ENCODE data around the gene PFDN2.

Gene PFDN2

DNA sequence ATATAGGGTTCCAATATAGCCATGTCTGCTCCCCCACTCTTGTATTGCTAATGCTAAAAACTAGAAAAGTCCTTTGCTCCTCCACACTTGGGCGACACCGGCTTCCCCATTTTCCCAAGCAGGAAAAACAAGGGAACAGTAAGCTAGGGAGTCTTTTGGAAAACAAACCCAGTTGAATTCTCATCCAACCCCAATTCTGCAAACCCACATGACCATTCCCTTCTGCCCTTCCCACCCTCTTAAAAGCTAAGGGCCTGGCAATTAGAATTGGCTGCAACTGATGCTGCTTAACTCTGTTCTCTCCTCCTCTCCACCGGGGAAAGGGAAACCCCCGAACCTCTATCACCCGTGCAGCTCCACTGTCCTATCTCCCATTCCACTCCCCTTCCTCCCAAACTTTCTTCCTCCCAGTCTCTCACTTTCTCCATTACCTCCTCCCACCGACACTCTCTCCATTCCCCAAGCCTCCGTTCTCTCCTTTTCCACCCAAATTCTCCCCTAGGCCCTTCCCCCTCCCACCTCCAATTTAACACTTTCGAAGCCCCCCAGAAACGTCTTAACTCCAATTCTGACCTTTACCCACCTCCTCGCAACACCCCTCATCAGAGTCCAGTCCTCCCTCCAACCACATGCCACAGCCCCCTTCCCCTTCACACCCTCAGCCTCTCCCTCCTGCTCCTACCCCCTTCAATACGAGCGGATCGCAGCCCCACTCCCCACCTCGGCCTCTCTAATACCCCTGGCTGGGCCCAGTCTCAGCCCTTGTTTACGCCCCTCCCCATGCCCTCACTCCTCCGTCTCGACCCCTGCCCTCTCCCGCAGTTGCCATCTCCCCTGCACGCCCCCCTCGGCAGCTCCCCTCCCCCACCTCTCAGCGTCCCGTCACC lies 13.9 kb upstream of the PFDN2 start (continued):
- TF ChIP-seq, protein P1, sequence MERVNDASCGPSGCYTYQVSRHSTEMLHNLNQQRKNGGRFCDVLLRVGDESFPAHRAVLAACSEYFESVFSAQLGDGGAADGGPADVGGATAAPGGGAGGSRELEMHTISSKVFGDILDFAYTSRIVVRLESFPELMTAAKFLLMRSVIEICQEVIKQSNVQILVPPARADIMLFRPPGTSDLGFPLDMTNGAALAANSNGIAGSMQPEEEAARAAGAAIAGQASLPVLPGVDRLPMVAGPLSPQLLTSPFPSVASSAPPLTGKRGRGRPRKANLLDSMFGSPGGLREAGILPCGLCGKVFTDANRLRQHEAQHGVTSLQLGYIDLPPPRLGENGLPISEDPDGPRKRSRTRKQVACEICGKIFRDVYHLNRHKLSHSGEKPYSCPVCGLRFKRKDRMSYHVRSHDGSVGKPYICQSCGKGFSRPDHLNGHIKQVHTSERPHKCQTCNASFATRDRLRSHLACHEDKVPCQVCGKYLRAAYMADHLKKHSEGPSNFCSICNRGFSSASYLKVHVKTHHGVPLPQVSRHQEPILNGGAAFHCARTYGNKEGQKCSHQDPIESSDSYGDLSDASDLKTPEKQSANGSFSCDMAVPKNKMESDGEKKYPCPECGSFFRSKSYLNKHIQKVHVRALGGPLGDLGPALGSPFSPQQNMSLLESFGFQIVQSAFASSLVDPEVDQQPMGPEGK (tag by site-specific recombination; IDR thresholded peaks at IDR 0.05) = peak; percentile 95
- TF ChIP-seq ZNF530 (tag by site-specific recombination; IDR thresholded peaks at IDR 0.05; ENCODE audit: low read depth) = 0 out of 2 replicates have a peak, but pooled peaks have one; percentile 28
- peak; percentile 88 for TF ChIP-seq KLF16 (tag by site-specific recombination; IDR thresholded peaks at IDR 0.05)
- peak; percentile 98 for TF ChIP-seq ZNF398 (tag by site-specific recombination; IDR thresholded peaks at IDR 0.05)
- TF ChIP-seq ZNF624 (tag by site-specific recombination; IDR thresholded peaks at IDR 0.05) = no peak
- no peak for TF ChIP-seq HOXC10 (CRISPR knock-in tag; IDR thresholded peaks at IDR 0.05)
- no peak for TF ChIP-seq ZNF558 (tag by site-specific recombination; IDR thresholded peaks at IDR 0.05)
- TF ChIP-seq ZNF426 (tag by site-specific recombination; IDR thresholded peaks at IDR 0.05) = no peak
- TF ChIP-seq ZBTB11 (tag by site-specific recombination; conservative IDR thresholded peaks at IDR 0.05; ENCODE audit: low read depth) = no peak; the same call in 1 of the 2 replicates
- TF ChIP-seq ZNF175 (tag by site-specific recombination; IDR thresholded peaks at IDR 0.05) = no peak
- TF ChIP-seq, protein P2, sequence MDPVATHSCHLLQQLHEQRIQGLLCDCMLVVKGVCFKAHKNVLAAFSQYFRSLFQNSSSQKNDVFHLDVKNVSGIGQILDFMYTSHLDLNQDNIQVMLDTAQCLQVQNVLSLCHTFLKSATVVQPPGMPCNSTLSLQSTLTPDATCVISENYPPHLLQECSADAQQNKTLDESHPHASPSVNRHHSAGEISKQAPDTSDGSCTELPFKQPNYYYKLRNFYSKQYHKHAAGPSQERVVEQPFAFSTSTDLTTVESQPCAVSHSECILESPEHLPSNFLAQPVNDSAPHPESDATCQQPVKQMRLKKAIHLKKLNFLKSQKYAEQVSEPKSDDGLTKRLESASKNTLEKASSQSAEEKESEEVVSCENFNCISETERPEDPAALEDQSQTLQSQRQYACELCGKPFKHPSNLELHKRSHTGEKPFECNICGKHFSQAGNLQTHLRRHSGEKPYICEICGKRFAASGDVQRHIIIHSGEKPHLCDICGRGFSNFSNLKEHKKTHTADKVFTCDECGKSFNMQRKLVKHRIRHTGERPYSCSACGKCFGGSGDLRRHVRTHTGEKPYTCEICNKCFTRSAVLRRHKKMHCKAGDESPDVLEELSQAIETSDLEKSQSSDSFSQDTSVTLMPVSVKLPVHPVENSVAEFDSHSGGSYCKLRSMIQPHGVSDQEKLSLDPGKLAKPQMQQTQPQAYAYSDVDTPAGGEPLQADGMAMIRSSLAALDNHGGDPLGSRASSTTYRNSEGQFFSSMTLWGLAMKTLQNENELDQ (tag by site-specific recombination; IDR thresholded peaks at IDR 0.05; ENCODE audit: low read depth) = no peak
- TF ChIP-seq, protein P3, sequence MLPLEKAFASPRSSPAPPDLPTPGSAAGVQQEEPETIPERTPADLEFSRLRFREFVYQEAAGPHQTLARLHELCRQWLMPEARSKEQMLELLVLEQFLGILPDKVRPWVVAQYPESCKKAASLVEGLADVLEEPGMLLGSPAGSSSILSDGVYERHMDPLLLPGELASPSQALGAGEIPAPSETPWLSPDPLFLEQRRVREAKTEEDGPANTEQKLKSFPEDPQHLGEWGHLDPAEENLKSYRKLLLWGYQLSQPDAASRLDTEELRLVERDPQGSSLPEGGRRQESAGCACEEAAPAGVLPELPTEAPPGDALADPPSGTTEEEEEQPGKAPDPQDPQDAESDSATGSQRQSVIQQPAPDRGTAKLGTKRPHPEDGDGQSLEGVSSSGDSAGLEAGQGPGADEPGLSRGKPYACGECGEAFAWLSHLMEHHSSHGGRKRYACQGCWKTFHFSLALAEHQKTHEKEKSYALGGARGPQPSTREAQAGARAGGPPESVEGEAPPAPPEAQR (tag by site-specific recombination; IDR thresholded peaks at IDR 0.05) = no peak
- peak; percentile 71; the same call in 1 of the 2 replicates for TF ChIP-seq ZNF777 (tag by site-specific recombination; IDR thresholded peaks at IDR 0.05; ENCODE audit: borderline replicate concordance)
- no peak for TF ChIP-seq ZBTB17 (tag by site-specific recombination; IDR thresholded peaks at IDR 0.05)
- TF ChIP-seq BCL11B (tag by site-specific recombination; IDR thresholded peaks at IDR 0.05; ENCODE audit: low read depth) = peak; percentile 78
- TF ChIP-seq ZNF146 (tag by site-specific recombination; IDR thresholded peaks at IDR 0.05) = no peak
- TF ChIP-seq ZNF19 (tag by site-specific recombination; IDR thresholded peaks at IDR 0.05; ENCODE audit: low read depth) = no peak
- no peak for TF ChIP-seq ZNF560 (tag by site-specific recombination; IDR thresholded peaks at IDR 0.05; ENCODE audit: borderline replicate concordance)
- peak; percentile 49 for TF ChIP-seq KLF8 (tag by site-specific recombination; IDR thresholded peaks at IDR 0.05)
- TF ChIP-seq ZNF555 (tag by site-specific recombination; conservative IDR thresholded peaks at IDR 0.05) = no peak
- no peak for TF ChIP-seq ZNF654 (tag by site-specific recombination; IDR thresholded peaks at IDR 0.05; ENCODE audit: low read depth)
- peak; percentile 7; the same call in 1 of the 2 replicates for TF ChIP-seq ZNF585B (tag by site-specific recombination; IDR thresholded peaks at IDR 0.05)
- TF ChIP-seq ZNF433 (tag by site-specific recombination; IDR thresholded peaks at IDR 0.05; ENCODE audit: low read depth) = no peak
- TF ChIP-seq ZNF701 (tag by site-specific recombination; IDR thresholded peaks at IDR 0.05) = no peak; the same call in 1 of the 2 replicates
- TF ChIP-seq ZNF658 (tag by site-specific recombination; IDR thresholded peaks at IDR 0.05) = no peak
- peak; percentile 5; the same call in 1 of the 2 replicates for TF ChIP-seq GLIS1 (tag by site-specific recombination; IDR thresholded peaks at IDR 0.05)
- 0 out of 2 replicates have a peak, but pooled peaks have one; percentile 1 for TF ChIP-seq ZNF292 (tag by site-specific recombination; IDR thresholded peaks at IDR 0.05; ENCODE audit: borderline replicate concordance, low read depth)
- TF ChIP-seq ZFP41 (tag by site-specific recombination; IDR thresholded peaks at IDR 0.05; ENCODE audit: borderline replicate concordance) = no peak

Measured in HEK293 (cell line).